GM12878 (cell line): ENCODE results near the gene SPINT2. TPM values are rescaled to one million over a fixed set of nuclear protein-coding genes. Genes with fewer than 3 reads are reported as not detected.

Source experiments
- ATAC-seq: fragments of 200-7000 bp; cut with Tn5 transposase; 3 replicates; pipeline ENCODE4 v1.9.1; 2020; ENCODE audit warnings: mild to moderate bottlenecking, moderate library complexity
- BruUV-seq: library from RNA; stranded (reverse); fragments of 400-500 nt; replicated peaks from 2 replicates; lab custom pipeline; 2021; lab: Mats Ljungman, UMichigan
- CTCF ChIA-PET: fragments of 300-600 bp; sonication (Branson Sonifier 250); formaldehyde crosslinking; extraction: SDS; loops from one replicate; lab custom pipeline; 2021; ENCODE audit warnings: inconsistent platforms; lab: Yijun Ruan, JAX
- POLR2A ChIA-PET: fragments of 350-600 bp; formaldehyde crosslinking; extraction: SDS; loops from one replicate; lab custom pipeline; 2021; ENCODE audit warnings: inconsistent platforms; lab: Charles Lee
- RAD21 ChIA-PET: fragments of 300-600 bp; sonication (Branson Sonifier 250); formaldehyde crosslinking; loops from one replicate; lab custom pipeline; 2023; ENCODE audit warnings: antibody characterized with exemption; ENCODE audit not compliant: unreplicated experiment; lab: Charles Lee
- SMC1A ChIA-PET: fragments of 300-600 bp; sonication (Branson Sonifier 250); formaldehyde crosslinking; loops from one replicate; lab custom pipeline; 2023; ENCODE audit not compliant: unreplicated experiment, uncharacterized antibody; lab: Charles Lee
- DNase-seq: peaks from one replicate; pipeline ENCODE4 v3.0.0-alpha.2; 2011; ENCODE audit warnings: low read depth, low spot score
- FAIRE-seq: peaks from 3 replicates; lab custom pipeline; 2011; peaks lifted over from hg19 to GRCh38; lab: Jason Lieb, UNC
- H2AFZ ChIP-seq: 2 replicates; pipeline ENCODE4 v1.6.0; 2011; ENCODE audit warnings: low read depth, low read length, control low read depth; ENCODE audit not compliant: control insufficient read depth
- H3K27ac ChIP-seq: 2 replicates; pipeline ENCODE4 v1.5.1; 2011; ENCODE audit warnings: control low read depth; ENCODE audit not compliant: control insufficient read depth, insufficient read depth
- H3K27me3 ChIP-seq, 2 experiments: replicated peaks in 1 of 2; 2 replicates each; pipeline versions ENCODE4 v1.6.0 to v1.6.1; 2011; ENCODE audit warnings: low read length in 1 of 2; ENCODE audit not compliant: control insufficient read depth in 2 of 2, insufficient read depth in 2 of 2
- H3K36me3 ChIP-seq, 2 experiments: 2 replicates each; pipeline ENCODE4 v1.5.1; 2011; ENCODE audit warnings: low read length in 1 of 2; ENCODE audit not compliant: control insufficient read depth in 2 of 2, insufficient read depth in 2 of 2
- H3K4me1 ChIP-seq: 2 replicates; pipeline ENCODE4 v1.6.1; 2011; ENCODE audit warnings: mild to moderate bottlenecking, low read length, moderate library complexity, mixed read lengths; ENCODE audit not compliant: control insufficient read depth, insufficient read depth
- H3K4me2 ChIP-seq: 2 replicates; pipeline ENCODE4 v1.6.0; 2011; ENCODE audit warnings: control low read depth; ENCODE audit not compliant: control insufficient read depth, insufficient read depth
- H3K4me3 ChIP-seq: fragments of 200-600 bp; sonication (generic); 2 replicates; pipeline ENCODE4 v1.5.1; 2016
- H3K79me2 ChIP-seq: 2 replicates; pipeline ENCODE4 v1.6.0; 2011; ENCODE audit warnings: low read length; ENCODE audit not compliant: control insufficient read depth, insufficient read depth
- H3K9ac ChIP-seq: 2 replicates; pipeline ENCODE4 v1.8.0; 2011; ENCODE audit warnings: low read length, control low read depth, mixed read lengths; ENCODE audit not compliant: control insufficient read depth, insufficient read depth
- H3K9me3 ChIP-seq: replicated peaks from 3 replicates; pipeline ENCODE4 v1.5.1; 2011; ENCODE audit warnings: mild to moderate bottlenecking, low read length; ENCODE audit not compliant: control insufficient read depth, insufficient read depth
- H4K20me1 ChIP-seq: 2 replicates; pipeline ENCODE4 v1.6.0; 2011; ENCODE audit not compliant: control insufficient read depth, insufficient read depth
- ATF3 ChIP-seq: IDR thresholded peaks from 2 replicates; pipeline ENCODE4 v1.6.1; 2011; ENCODE audit warnings: low read depth, mild to moderate bottlenecking, low read length, moderate library complexity, borderline replicate concordance; ENCODE audit errors: extremely low read depth
- CBX3 ChIP-seq: fragments of 200-600 bp; sonication (generic); IDR thresholded peaks from 2 replicates; pipeline ENCODE4 v1.6.1; 2016; ENCODE audit warnings: low read depth, borderline replicate concordance
- CHD4 ChIP-seq: fragments of 200-600 bp; sonication (generic); IDR thresholded peaks from 2 replicates; pipeline ENCODE4 v1.6.1; 2016; ENCODE audit warnings: mild to moderate bottlenecking
- GATAD2B ChIP-seq: fragments of 450-650 bp; conservative IDR thresholded peaks from 2 replicates; pipeline ENCODE4 v1.6.1; 2017; ENCODE audit warnings: low read depth, mild to moderate bottlenecking, moderate library complexity
- HSF1 ChIP-seq: fragments of 150-350 bp; IDR thresholded peaks from 2 replicates; pipeline ENCODE4 v1.6.1; 2014; ENCODE audit warnings: mild to moderate bottlenecking, low read depth, low read length
- IRF3 ChIP-seq: fragments of 450-650 bp; IDR thresholded peaks from 2 replicates; pipeline ENCODE4 v1.6.1; 2014; ENCODE audit warnings: mild to moderate bottlenecking
- KDM1A ChIP-seq: fragments of 200-600 bp; sonication (generic); IDR thresholded peaks from 2 replicates; pipeline ENCODE4 v1.6.1; 2016; ENCODE audit warnings: borderline replicate concordance
- NFYA ChIP-seq: IDR thresholded peaks from 2 replicates; pipeline ENCODE4 v1.6.1; 2011; ENCODE audit warnings: low read depth, mild to moderate bottlenecking, low read length, improper control_type of control experiment, borderline replicate concordance
- PAX8 ChIP-seq: fragments of 450-650 bp; IDR thresholded peaks from 2 replicates; pipeline ENCODE4 v1.6.1; 2017; ENCODE audit warnings: mild to moderate bottlenecking, moderate library complexity
- PBX3 ChIP-seq: IDR thresholded peaks from 2 replicates; pipeline ENCODE4 v1.6.1; 2011; ENCODE audit warnings: mild to moderate bottlenecking, low read depth, low read length, moderate library complexity; ENCODE audit not compliant: insufficient replicate concordance
- PML ChIP-seq: IDR thresholded peaks from 2 replicates; pipeline ENCODE4 v1.6.1; 2012; ENCODE audit warnings: low read length, inconsistent platforms
- RELA ChIP-seq: fragments of 450-650 bp; IDR thresholded peaks from 2 replicates; pipeline ENCODE4 v1.8.0; 2014; ENCODE audit warnings: borderline replicate concordance; ENCODE audit not compliant: partially characterized antibody
- REST ChIP-seq: IDR thresholded peaks from 2 replicates; pipeline ENCODE4 v1.6.1; 2012; ENCODE audit warnings: mild to moderate bottlenecking, low read depth, low read length
- SIN3A ChIP-seq: IDR thresholded peaks from 2 replicates; pipeline ENCODE4 v1.6.1; 2012; ENCODE audit warnings: low read depth, low read length, improper control_type of control experiment
- TCF7 ChIP-seq: IDR thresholded peaks from 2 replicates; pipeline ENCODE4 v1.6.1; 2014; ENCODE audit warnings: antibody characterized with exemption, borderline replicate concordance
- YBX1 ChIP-seq: fragments of 450-650 bp; IDR thresholded peaks from 2 replicates; pipeline ENCODE4 v1.6.1; 2016; ENCODE audit warnings: antibody characterized with exemption
- ZNF384 ChIP-seq: IDR thresholded peaks from 2 replicates; pipeline ENCODE4 v1.6.1; 2012; ENCODE audit warnings: low read depth, mild to moderate bottlenecking, low read length, improper control_type of control experiment, borderline replicate concordance
- WGBS: methylation state at CpG from one replicate; pipeline ENCODE4 v1.1.6; 2016; ENCODE audit warnings: low lambda C conversion rate; ENCODE audit not compliant: insufficient replicate concordance, insufficient coverage; ENCODE audit errors: missing lambda C conversion rate; 5-methylcytosine and 5-hydroxymethylcytosine counted together
- in situ Hi-C: fragments of 300-500 bp; cut with MboI; formaldehyde crosslinking; loops from 9 replicates; pipeline ENCODE4 v1.14.3; 2018; ENCODE audit warnings: mixed read lengths
- intact Hi-C: fragments of 100-400 bp; cut with micrococcal nuclease; formaldehyde crosslinking; loops from one replicate; pipeline ENCODE4 v1.14.2; 2022; ENCODE audit not compliant: unreplicated experiment
- polyA plus RNA-seq, 11 experiments: library from polyadenylated mRNA; depleted of rRNA in 4 of 11; unstranded in 6 of 11; stranded (reverse) in 5 of 11; fragments of >200 nt; fragmentation: Nextera tagmentation in 4 of 11; fragmentation: Illumina TruSeq in 1 of 11; extraction: Ambion mirVana in 4 of 11; extraction: Trizol in 1 of 11; gene quantifications; 1 replicate in 1 of 11; 2 replicates in 10 of 11; pipeline versions ENCODE4 v1.2.1 to v1.2.3, GENCODE V29; 2011 to 2016; ENCODE audit warnings: inconsistent platforms in 2 of 11, missing spikeins in 2 of 11, low read depth in 1 of 11
- total RNA-seq, 4 experiments: library from RNA; depleted of rRNA in 3 of 4; stranded (reverse); fragments of >200 nt in 3 of 4; fragmentation: Illumina TruSeq in 1 of 4; extraction: Trizol in 1 of 4; gene quantifications; 2 replicates each; pipeline versions ENCODE4 v1.2.1 to v1.2.3, GENCODE V29; 2013 to 2021

SPINT2 gene
- total and polyA plus RNA-seq, 10 of the 15 experiments (the other 5 are each of a cell fraction or from before 2014, with no cell fraction given) = 0.15 to 26.5 (median 17.5) TPM

- DNase-seq (no peak), ATAC-seq (no peak), FAIRE-seq (no peak)
- H3K9ac ChIP-seq = no peak overlapping the region
- no peak overlapping the region for H3K4me2 ChIP-seq
- H3K27me3 ChIP-seq = no peaks in the 10 kb centered on the region; a peak in 2 of 4 replicates
- H3K4me1 ChIP-seq = no peaks in the 10 kb centered on the region
- no peaks in the 10 kb centered on the region for H3K79me2 ChIP-seq
- H2AFZ ChIP-seq = no peak overlapping the region
- no peak overlapping the region for H3K4me3 ChIP-seq
- TF ChIP-seq HSF1 (no peak), PAX8 (no peak), RELA (no peak), REST (no peak), CBX3 (no peak), PBX3 (no peak), IRF3 (no peak), KDM1A (no peak), CHD4 (no peak), GATAD2B (no peak), NFYA (no peak), ZNF384 (no peak), SIN3A (no peak), PML (no peak), ATF3 (no peak), YBX1 (no peak), TCF7 (no peak)
- ChIA-PET CTCF (interaction anchor here (0.8 to 1.2 kb wide), 2 partner anchors 15 to 53 kb away, joined by 3 to 6 read pairs; partner anchors contain the start of genes CATSPERG and PSMD8), POLR2A (no interaction called here), RAD21 (interaction anchor here (1.0 kb wide), 1 partner anchor 415 kb away, joined by 3 read pairs; the partner anchor contains the start of gene WDR87), SMC1A (no interaction called here)
- no TSS peak for BruUV-seq
- H4K20me1 ChIP-seq = no peaks in the 10 kb centered on the region
- H3K9me3 ChIP-seq = no peaks in the 10 kb centered on the region
- no peaks in the 10 kb centered on the region for H3K36me3 ChIP-seq
- in situ Hi-C loops = no loop called here
- no peak overlapping the region for H3K27ac ChIP-seq
- intact Hi-C loops = no loop called here
- WGBS = 100% methylated on average over 3 of the region's 3 CpGs
Observed at GRCh38 chr19:38320969-38321339, 56.6 kb downstream of the SPINT2 start.
